WTC11 (cell line): ENCODE data around the gene TEKT5. TPM values are rescaled to one million over a fixed set of nuclear protein-coding genes. Genes with fewer than 3 reads are reported as not detected.

Experiments used
- ATAC-seq: fragments of 200-7000 bp; cut with Tn5 transposase; 2 replicates; pipeline ENCODE4 v1.10.0; 2021; ENCODE audit warnings: mild to moderate bottlenecking, moderate library complexity
- CTCF ChIA-PET: fragments of 300-600 bp; sonication (Branson Sonifier 250); formaldehyde crosslinking; loops from one replicate; lab custom pipeline; 2021; ENCODE audit warnings: antibody characterized with exemption; lab: Charles Lee
- POLR2A ChIA-PET: fragments of 350-600 bp; sonication (Branson Sonifier 250); formaldehyde crosslinking; loops from one replicate; lab custom pipeline; 2021; ENCODE audit warnings: antibody characterized with exemption; lab: Charles Lee
- DNase-seq: peaks from one replicate; pipeline ENCODE4 v3.0.0; 2021; ENCODE audit warnings: low spot score
- H3K27ac Mint-ChIP-seq: 2 replicates; pipeline ENCODE4 v1.8.0; 2021; ENCODE audit warnings: mixed read lengths
- H3K27me3 Mint-ChIP-seq: 2 replicates; pipeline ENCODE4 v1.8.0; 2021; ENCODE audit warnings: low read depth, mild to moderate bottlenecking, moderate library complexity, mixed read lengths
- H3K36me3 Mint-ChIP-seq: 2 replicates; pipeline ENCODE4 v1.8.0; 2021; ENCODE audit warnings: mixed read lengths
- H3K4me1 Mint-ChIP-seq: 2 replicates; pipeline ENCODE4 v1.8.0; 2022; ENCODE audit warnings: mixed read lengths
- H3K4me3 Mint-ChIP-seq: 2 replicates; pipeline ENCODE4 v1.8.0; 2021; ENCODE audit warnings: mild to moderate bottlenecking, moderate library complexity, mixed read lengths
- H3K9me3 Mint-ChIP-seq: 2 replicates; pipeline ENCODE4 v1.8.0; 2021; ENCODE audit warnings: mixed read lengths
- AFF4 ChIP-seq: sonication (generic); formaldehyde crosslinking; IDR thresholded peaks from 2 replicates; pipeline ENCODE4 v1.8.1; 2023; ENCODE audit warnings: mild to moderate bottlenecking, missing genetic modification reagents, borderline replicate concordance
- AR ChIP-seq: fragments of 250-450 bp; sonication (Bioruptor Pico); IDR thresholded peaks from 2 replicates; pipeline ENCODE4 v1.9.0; 2021; ENCODE audit warnings: mild to moderate bottlenecking
- E2F1 ChIP-seq: sonication (generic); formaldehyde crosslinking; IDR thresholded peaks from 2 replicates; pipeline ENCODE4 v1.8.0; 2022; ENCODE audit warnings: mild to moderate bottlenecking, missing genetic modification reagents
- ERG ChIP-seq: fragments of 250-450 bp; sonication (Bioruptor Pico); IDR thresholded peaks from 2 replicates; pipeline ENCODE4 v1.8.0; 2021; ENCODE audit warnings: mild to moderate bottlenecking
- FOXP1 ChIP-seq: sonication (generic); formaldehyde crosslinking; IDR thresholded peaks from 2 replicates; pipeline ENCODE4 v1.8.0; 2022; ENCODE audit warnings: missing genetic modification reagents, mild to moderate bottlenecking, moderate library complexity, borderline replicate concordance
- FOXP4 ChIP-seq: sonication (generic); formaldehyde crosslinking; IDR thresholded peaks from 2 replicates; pipeline ENCODE4 v1.8.0; 2022; ENCODE audit warnings: mild to moderate bottlenecking, missing genetic modification reagents
- GABPB1 ChIP-seq: sonication (generic); formaldehyde crosslinking; IDR thresholded peaks from 2 replicates; pipeline ENCODE4 v1.8.1; 2023; ENCODE audit warnings: mild to moderate bottlenecking, missing genetic modification reagents
- HMGXB4 ChIP-seq: sonication (generic); formaldehyde crosslinking; IDR thresholded peaks from 2 replicates; pipeline ENCODE4 v1.8.1; 2023; ENCODE audit warnings: mild to moderate bottlenecking, moderate library complexity, missing genetic modification reagents
- JAZF1 ChIP-seq: fragments of 250-450 bp; sonication (Bioruptor Pico); IDR thresholded peaks from 2 replicates; pipeline ENCODE4 v1.9.0; 2021; ENCODE audit warnings: moderate library complexity, mild to moderate bottlenecking, inconsistent platforms
- MYBL2 ChIP-seq: sonication (generic); formaldehyde crosslinking; IDR thresholded peaks from 2 replicates; pipeline ENCODE4 v1.8.1; 2023; ENCODE audit warnings: mild to moderate bottlenecking, moderate library complexity, missing genetic modification reagents
- NR1H2 ChIP-seq: sonication (generic); formaldehyde crosslinking; IDR thresholded peaks from 2 replicates; pipeline ENCODE4 v1.9.0; 2021; ENCODE audit warnings: mild to moderate bottlenecking, moderate library complexity, missing genetic modification reagents
- SMAD4 ChIP-seq: sonication (generic); formaldehyde crosslinking; IDR thresholded peaks from 2 replicates; pipeline ENCODE4 v1.8.0; 2022; ENCODE audit warnings: mild to moderate bottlenecking, missing genetic modification reagents
- SOX15 ChIP-seq: fragments of 250-450 bp; sonication (Bioruptor Pico); IDR thresholded peaks from 2 replicates; pipeline ENCODE4 v1.9.0; 2021; ENCODE audit warnings: mild to moderate bottlenecking
- TEAD1 ChIP-seq: sonication (generic); formaldehyde crosslinking; IDR thresholded peaks from 2 replicates; pipeline ENCODE4 v1.8.0; 2022; ENCODE audit warnings: mild to moderate bottlenecking, missing genetic modification reagents
- USF2 ChIP-seq: sonication (generic); formaldehyde crosslinking; IDR thresholded peaks from 2 replicates; pipeline ENCODE4 v1.8.1; 2023; ENCODE audit warnings: mild to moderate bottlenecking, missing genetic modification reagents, moderate library complexity
- ZNF121 ChIP-seq: sonication (generic); formaldehyde crosslinking; IDR thresholded peaks from 2 replicates; pipeline ENCODE4 v1.8.0; 2023; ENCODE audit warnings: missing genetic modification reagents
- ZNF219 ChIP-seq: sonication (generic); formaldehyde crosslinking; IDR thresholded peaks from 2 replicates; pipeline ENCODE4 v1.8.0; 2023; ENCODE audit warnings: missing genetic modification reagents, mild to moderate bottlenecking, borderline replicate concordance
- ZNF232 ChIP-seq: sonication (generic); formaldehyde crosslinking; IDR thresholded peaks from 2 replicates; pipeline ENCODE4 v1.8.0; 2022; ENCODE audit warnings: mild to moderate bottlenecking, missing genetic modification reagents
- ZNF396 ChIP-seq: fragments of 250-450 bp; sonication (Bioruptor Pico); IDR thresholded peaks from 2 replicates; pipeline ENCODE4 v1.8.0; 2021; ENCODE audit warnings: mild to moderate bottlenecking, moderate library complexity, borderline replicate concordance
- ZNF416 ChIP-seq: fragments of 250-450 bp; sonication (Bioruptor Pico); IDR thresholded peaks from 2 replicates; pipeline ENCODE4 v1.9.0; 2021; ENCODE audit warnings: mild to moderate bottlenecking, inconsistent platforms
- total RNA-seq: library from RNA; stranded (reverse); gene quantifications from 3 replicates; pipeline ENCODE4 v1.2.3, GENCODE V29; 2021

Gene TEKT5
- total RNA-seq, 1 experiment from 2014 or later: 1.1 TPM

- Mint-ChIP-seq H3K9me3 (0 out of 2 replicates have a peak, but pooled peaks cover 4% of the 10 kb centered on the region), H3K27me3 (no peaks in the 10 kb centered on the region; the same call in 1 of the 2 replicates), H3K27ac (no peak overlapping the region), H3K4me3 (no peak overlapping the region), H3K4me1 (peaks cover 15% of the 10 kb centered on the region), H3K36me3 (no peaks in the 10 kb centered on the region)
- DNase-seq: no peak
- ATAC-seq: no peak
- POLR2A ChIA-PET: no interaction called here
- CTCF ChIA-PET: interaction anchor here (0.5 to 1.8 kb wide), 8 partner anchors 28 to 310 kb away, joined by 3 to 6 read pairs (median 3); partner anchors contain the start of gene EMP2
- TF ChIP-seq AR (CRISPR knock-in tag) (no peak), ZNF219 (CRISPR knock-in tag) (no peak), SOX15 (CRISPR knock-in tag) (no peak)
Observed at GRCh38 chr16:10608687-10609401, 85.9 kb downstream of the TEKT5 start.

GRCh38 chr16:10607157-10607556 is 87.6 kb downstream of the TEKT5 start:
- H3K9me3 Mint-ChIP-seq: 0 out of 2 replicates have a peak, but pooled peaks cover 4% of the 10 kb centered on the region
- ChIA-PET POLR2A (no interaction called here), CTCF (interaction anchor here (1.2 to 2.1 kb wide), 3 partner anchors 10 to 30 kb away, joined by 3 to 7 read pairs (median 7); partner anchors contain the start of gene EMP2)
- no peak overlapping the region for H3K4me3 Mint-ChIP-seq
- H3K27me3 Mint-ChIP-seq: no peaks in the 10 kb centered on the region; the same call in 1 of the 2 replicates
- DNase-seq (no peak), ATAC-seq (no peak)
- H3K36me3 Mint-ChIP-seq: no peaks in the 10 kb centered on the region
- no peak overlapping the region for H3K27ac Mint-ChIP-seq
- H3K4me1 Mint-ChIP-seq: peaks cover 18% of the 10 kb centered on the region
- TF ChIP-seq USF2 (CRISPR knock-in tag) (no peak), ZNF121 (CRISPR knock-in tag) (no peak), FOXP4 (CRISPR knock-in tag) (no peak), NR1H2 (CRISPR knock-in tag) (no peak), ZNF416 (CRISPR knock-in tag) (no peak), MYBL2 (CRISPR knock-in tag) (no peak), E2F1 (no peak), ERG (CRISPR knock-in tag) (no peak), ZNF396 (CRISPR knock-in tag) (no peak), AFF4 (CRISPR knock-in tag) (no peak), SMAD4 (CRISPR knock-in tag) (no peak), JAZF1 (CRISPR knock-in tag) (no peak), FOXP1 (CRISPR knock-in tag) (no peak), GABPB1 (CRISPR knock-in tag) (no peak), HMGXB4 (no peak), ZNF232 (CRISPR knock-in tag) (no peak), TEAD1 (no peak)
